GM12892 (cell line): ENCODE measurements around the gene LDHB.

Experiments used
- POLR2A ChIP-seq: IDR thresholded peaks from 2 replicates; pipeline ENCODE4 v1.6.1; 2011; ENCODE audit warnings: low read depth, low read length, control low read depth
- POLR2AphosphoS5 ChIP-seq: IDR thresholded peaks from 2 replicates; pipeline ENCODE4 v1.6.1; 2011; ENCODE audit warnings: low read depth, low read length, control low read depth
- TAF1 ChIP-seq: IDR thresholded peaks from 2 replicates; pipeline ENCODE4 v1.6.1; 2011; ENCODE audit warnings: low read depth, mild to moderate bottlenecking, control low read depth, low read length, borderline replicate concordance

DNA sequence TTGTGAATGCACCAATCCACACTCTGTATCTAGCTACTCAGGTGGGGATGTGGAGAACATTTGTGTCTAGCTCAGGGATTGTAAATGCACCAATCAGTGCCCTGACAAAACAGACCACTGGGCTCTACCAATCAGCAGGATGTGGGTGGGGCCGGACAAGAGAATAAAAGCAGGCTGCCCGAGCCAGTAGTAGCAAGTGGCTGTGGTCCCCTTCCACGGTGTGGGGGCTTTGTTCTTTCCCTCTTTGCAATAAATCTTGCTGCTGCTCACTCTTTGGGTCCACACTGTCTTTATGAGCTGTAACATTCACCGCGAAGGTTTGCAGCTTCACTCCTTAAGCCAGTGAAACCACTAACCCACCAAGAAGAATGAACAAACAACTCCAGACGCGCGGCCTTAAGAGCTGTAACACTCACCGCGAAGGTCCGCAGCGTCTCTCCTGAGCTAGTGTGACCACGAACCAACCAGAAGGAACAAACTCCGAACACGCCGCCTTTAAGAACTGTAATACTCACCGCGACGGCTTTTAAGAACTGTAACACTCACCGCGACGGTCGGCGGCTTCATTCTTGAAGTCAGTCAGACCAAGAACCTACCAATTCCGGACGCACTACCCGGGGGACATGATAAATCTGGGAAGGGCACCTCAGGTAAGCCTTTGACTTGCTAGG, 4.6 kb upstream of the LDHB start:
- no peak for TF ChIP-seq POLR2A
- TF ChIP-seq POLR2AphosphoS5 = no peak
- TF ChIP-seq TAF1 = no peak
